Muscle of leg (tissue), 11 donors: ENCODE data around the gene CPT1B. TPM values are rescaled to one million over a fixed set of nuclear protein-coding genes. Genes with fewer than 3 reads are reported as not detected.
"Not testable (repeated sequence)": the region's sequence is repeated elsewhere in the genome, so short reads cannot be mapped to it uniquely, and the experiment has no call there.

Source experiments
- DNase-seq: peaks from one replicate; pipeline ENCODE4 v3.0.0; 2013
- H3K27ac ChIP-seq: one replicate; pipeline ENCODE4 v1.5.1; 2013; ENCODE audit warnings: mild to moderate bottlenecking, low read length, control low read depth
- H3K27me3 ChIP-seq: one replicate; pipeline ENCODE4 v1.6.1; 2013; ENCODE audit warnings: low read length; ENCODE audit not compliant: control insufficient read depth, insufficient read depth
- H3K36me3 ChIP-seq: one replicate; pipeline ENCODE4 v1.6.1; 2013; ENCODE audit warnings: low read length; ENCODE audit not compliant: control insufficient read depth, insufficient read depth
- H3K4me1 ChIP-seq: one replicate; pipeline ENCODE4 v1.6.1; 2013; ENCODE audit warnings: low read length; ENCODE audit not compliant: control insufficient read depth, insufficient read depth
- H3K4me3 ChIP-seq: one replicate; pipeline ENCODE4 v1.5.1; 2013; ENCODE audit warnings: low read length, control low read depth
- H3K9me3 ChIP-seq: replicated peaks from 2 replicates; pipeline ENCODE4 v1.6.1; 2013; ENCODE audit warnings: low read depth, low read length; ENCODE audit not compliant: control insufficient read depth
- WGBS: methylation state at CpG from one replicate; pipeline ENCODE4 v1.1.5; 2013; ENCODE audit warnings: missing lambda C conversion rate; ENCODE audit not compliant: insufficient coverage; 5-methylcytosine and 5-hydroxymethylcytosine counted together
- polyA plus RNA-seq, 8 donors: library from polyadenylated mRNA; unstranded; fragments of 120-200 nt; gene quantifications; one replicate each; pipeline versions ENCODE4 v1.2.1 to v1.2.3, GENCODE V29; 2013; ENCODE audit warnings: inconsistent platforms in 1 of 8, low replicate concordance in 1 of 8; ENCODE audit not compliant: insufficient read length in 8 of 8, insufficient read depth in 1 of 8
- total RNA-seq: library from RNA; stranded (reverse); fragments of 120-200 nt; gene quantifications from one replicate; pipeline ENCODE4 v1.2.4, GENCODE V29; 2013

CPT1B gene
- total and polyA plus RNA-seq, 9 donors: 24.5 to 66.6 (median 43.0) TPM

DNA sequence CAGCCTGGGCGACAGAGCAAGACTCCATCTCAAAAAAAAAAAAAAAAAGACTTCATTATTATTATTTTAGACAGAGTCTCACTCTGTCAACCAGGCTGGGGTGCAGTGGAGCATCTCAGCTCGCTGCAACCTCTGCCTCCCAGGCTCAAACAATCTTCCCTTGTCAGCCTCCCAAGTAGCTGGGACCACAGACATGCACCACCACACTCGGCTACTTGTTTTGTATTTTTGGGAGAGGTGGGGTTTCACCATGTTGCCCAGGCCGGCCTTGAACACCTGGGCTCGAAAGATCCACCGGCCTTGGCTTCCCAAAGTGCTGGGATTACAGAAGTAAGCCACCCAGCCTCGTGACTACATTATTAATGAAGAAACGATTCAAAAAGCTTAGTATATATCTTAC, 43.1 kb downstream of the CPT1B start:
- Histone ChIP-seq H3K9me3 (no peaks in the 10 kb centered on the region), H3K36me3 (no peaks in the 10 kb centered on the region), H3K4me1 (peaks cover 25% of the 10 kb centered on the region), H3K27me3 (peaks cover 73% of the 10 kb centered on the region), H3K27ac (no peak overlapping the region), H3K4me3 (no peak overlapping the region)
- DNase-seq: no peak
- WGBS: no CpG with 5 or more reads among the region's 8 CpGs

DNA sequence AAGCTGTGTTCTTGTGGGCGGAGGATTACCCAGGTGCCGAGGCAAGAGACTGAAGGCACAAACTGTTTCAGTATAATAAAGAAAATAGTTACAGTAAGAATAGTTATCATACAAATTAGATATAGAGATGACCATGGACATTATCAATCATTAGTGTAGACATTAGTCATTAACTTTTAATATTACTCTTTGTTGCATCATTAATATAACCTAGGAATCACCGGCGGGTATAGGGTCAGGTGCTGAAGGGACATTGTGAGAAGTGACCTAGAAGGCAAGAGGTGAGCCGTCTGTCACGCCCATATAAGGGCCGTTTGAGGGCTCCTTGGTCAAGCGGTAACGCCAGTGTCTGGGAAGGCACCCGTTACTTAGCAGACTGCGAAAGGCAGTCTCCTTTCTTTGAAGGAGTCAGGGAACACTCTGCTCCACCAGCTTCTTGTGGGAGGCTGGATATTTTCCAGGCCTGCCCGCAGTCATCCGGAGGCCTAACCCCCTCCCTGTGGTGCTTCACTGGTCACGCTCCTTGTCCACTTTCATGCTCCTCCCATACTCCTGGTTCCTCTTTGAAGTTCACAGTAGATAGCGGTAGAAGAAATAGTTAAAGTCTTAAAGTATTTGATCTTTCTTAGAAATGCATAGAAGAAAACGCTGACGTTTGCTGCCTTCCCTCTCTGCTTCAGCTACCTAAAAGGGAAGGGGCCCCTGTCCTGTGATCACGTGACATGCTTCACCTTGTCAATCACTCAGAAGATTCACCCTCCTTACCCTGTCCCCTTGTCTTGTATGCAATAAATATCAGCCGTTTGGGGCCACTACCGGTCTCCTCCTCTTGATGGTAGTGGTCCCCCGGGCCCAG, 44.1 kb downstream of the CPT1B start:
- H3K27me3 ChIP-seq: peaks cover 76% of the 10 kb centered on the region
- H3K4me1 ChIP-seq: peaks cover 32% of the 10 kb centered on the region
- H3K9me3 ChIP-seq, H3K36me3 ChIP-seq, H3K4me3 ChIP-seq, DNase-seq: not testable (repeated sequence)
- H3K27ac ChIP-seq: peak overlapping the region; percentile 7
- 47% methylated on average over 7 of the region's 21 CpGs for WGBS

DNA sequence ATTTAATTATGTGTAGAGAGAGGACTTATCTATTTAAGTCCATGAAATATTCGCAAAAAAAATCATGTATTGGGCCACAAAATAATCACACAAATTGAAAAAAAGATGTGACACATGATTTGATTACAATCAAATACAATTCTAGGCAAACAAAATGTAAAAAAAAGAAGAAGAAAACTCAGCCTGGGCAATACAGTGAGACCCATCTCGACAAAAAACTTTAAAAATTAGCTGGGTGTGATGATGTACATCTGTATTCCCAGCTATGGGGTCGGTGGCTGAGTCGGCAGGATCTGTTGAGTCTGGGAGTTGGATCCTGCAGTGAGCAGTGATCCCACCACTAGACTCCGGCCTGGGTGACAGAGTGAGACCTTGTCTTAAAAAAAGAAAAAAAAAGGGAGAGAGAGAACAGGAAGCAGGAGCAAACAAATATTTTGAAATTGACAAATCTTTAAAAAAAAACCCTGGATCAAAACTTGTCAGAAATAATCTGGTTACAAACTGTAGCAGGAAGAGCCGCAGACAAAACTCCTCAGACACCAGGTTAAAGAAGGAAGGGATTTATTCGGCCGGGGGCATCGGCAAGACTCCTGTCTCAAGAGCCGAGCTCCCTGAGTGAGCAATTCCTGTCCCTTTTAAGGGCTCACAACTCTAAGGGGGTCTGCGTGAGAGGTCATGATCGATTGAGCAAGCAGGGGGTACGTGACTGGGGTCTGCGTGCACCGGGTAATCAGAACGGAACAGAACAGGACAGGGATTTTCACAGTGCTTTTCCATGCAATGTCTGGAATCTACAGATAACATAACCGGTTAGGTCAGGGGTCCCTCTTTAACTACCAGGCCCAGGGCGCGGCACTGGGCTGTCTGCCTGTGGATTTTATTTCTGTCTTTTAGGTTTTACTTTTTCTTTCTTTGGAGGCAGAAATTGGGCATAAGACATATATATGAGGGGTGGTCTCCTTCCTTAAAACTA, 45.1 kb downstream of the CPT1B start:
- DNase-seq: no peak
- Histone ChIP-seq H3K4me1 (peaks cover 34% of the 10 kb centered on the region), H3K27ac (no peak overlapping the region), H3K4me3 (no peak overlapping the region), H3K36me3 (no peaks in the 10 kb centered on the region), H3K27me3 (peaks cover 80% of the 10 kb centered on the region), H3K9me3 (no peaks in the 10 kb centered on the region)
- 79% methylated on average over 11 of the region's 19 CpGs for WGBS

DNA sequence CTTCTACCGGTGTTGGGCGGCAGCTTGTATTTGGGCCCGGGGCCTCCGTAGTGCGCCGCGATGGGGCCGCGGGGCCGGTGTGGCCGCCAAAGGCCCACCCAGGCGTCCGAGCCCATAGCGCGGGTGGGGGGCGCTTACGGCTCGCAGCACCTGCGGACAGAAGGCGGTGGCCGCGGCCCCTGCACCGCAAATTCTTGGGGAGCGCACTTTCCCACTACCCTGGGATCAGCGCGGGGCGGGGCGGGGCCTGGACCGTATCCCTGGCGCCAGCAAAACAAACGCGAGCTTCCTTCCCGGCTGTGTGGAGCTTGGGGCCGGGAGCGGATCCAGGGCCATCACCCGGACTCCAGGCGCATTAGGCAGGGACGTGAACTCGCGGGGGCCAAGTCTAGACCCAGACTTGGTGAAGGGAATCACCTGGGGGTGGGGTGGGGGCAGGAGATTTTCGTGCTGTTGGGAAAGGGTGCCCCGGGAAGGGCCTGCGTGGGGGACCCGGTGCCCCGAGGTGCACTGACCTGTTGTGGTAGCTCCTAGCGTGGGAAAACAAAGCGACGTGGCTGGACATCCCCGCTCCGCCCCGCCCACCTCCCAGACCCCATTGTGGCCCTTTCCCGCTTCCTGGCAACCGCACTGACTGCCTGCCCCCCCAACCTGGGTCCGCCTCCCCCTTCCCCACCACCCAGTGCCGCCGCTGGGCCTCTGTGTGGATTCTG, 46.1 kb downstream of the CPT1B start:
- H3K4me3 ChIP-seq: peak overlapping the region; percentile 47
- peaks cover 73% of the 10 kb centered on the region for H3K27me3 ChIP-seq
- peak; percentile 83 for DNase-seq
- WGBS: under 1% methylated on average over 44 of the region's 56 CpGs
- H3K36me3 ChIP-seq: no peaks in the 10 kb centered on the region
- H3K9me3 ChIP-seq: no peaks in the 10 kb centered on the region
- H3K4me1 ChIP-seq: peaks cover 35% of the 10 kb centered on the region
- H3K27ac ChIP-seq: peak overlapping the region; percentile 79

DNA sequence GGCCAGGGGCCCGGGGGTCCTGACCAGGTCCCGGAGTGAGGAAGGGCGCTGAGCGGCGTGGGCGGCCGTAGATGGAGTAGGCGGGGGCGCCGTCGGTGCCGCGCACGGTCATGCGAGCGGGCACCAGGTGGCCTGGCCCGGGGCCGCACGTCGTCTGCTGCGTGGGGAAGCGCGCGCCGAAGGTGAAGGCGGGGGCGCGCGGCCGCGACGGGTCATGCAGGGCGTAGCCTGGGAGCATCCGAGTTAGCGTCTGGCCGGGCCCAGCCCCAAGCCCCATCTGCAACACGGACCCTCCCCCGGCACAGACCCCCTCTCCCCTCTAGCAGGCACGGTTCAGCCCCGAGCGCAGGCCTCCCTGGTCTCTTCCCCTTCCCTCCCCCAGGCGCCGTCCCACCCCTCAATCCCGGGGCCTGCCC, 46.7 kb downstream of the CPT1B start:
- under 1% methylated on average over 40 of the region's 44 CpGs for WGBS
- Histone ChIP-seq H3K27ac (peak overlapping the region; percentile 79), H3K9me3 (no peaks in the 10 kb centered on the region), H3K36me3 (no peaks in the 10 kb centered on the region), H3K4me3 (peak overlapping the region; percentile 47), H3K27me3 (peaks cover 70% of the 10 kb centered on the region), H3K4me1 (peaks cover 39% of the 10 kb centered on the region)
- peak; percentile 47 for DNase-seq

DNA sequence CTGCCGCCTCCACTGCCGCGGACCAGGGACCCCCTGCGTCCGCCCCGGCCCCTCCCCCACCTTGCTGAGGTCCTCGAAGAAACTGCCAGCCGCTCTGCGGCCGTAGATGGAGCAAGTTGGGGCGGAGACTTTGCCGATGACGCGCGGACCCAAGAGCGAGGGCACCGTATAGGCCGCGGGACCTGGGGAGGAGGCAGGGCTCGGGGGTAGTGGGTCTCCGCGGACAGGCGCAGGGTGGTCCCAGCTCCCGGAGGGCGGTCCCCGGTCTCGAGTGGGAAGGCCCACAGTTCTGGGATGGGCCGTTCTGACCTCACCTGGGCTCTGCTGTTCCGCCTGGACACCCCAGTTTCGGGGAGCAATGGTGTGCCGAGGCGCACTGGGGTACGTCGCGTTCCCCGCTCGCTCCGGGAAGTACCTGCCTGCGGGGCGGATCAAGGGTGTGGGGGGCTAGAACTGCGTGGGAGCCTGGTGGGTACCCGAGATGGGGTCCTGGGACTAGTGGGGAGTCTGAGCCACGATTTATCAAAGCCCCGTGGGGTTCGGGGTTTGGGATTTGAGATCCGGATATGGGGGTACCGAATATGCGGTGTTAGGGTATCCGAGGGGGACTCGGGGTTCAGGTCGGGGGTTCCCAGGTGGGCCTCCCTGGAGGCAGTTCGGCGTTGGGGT, 47.2 kb downstream of the CPT1B start:
- Histone ChIP-seq H3K36me3 (no peaks in the 10 kb centered on the region), H3K27ac (peak overlapping the region; percentile 79), H3K9me3 (no peaks in the 10 kb centered on the region), H3K27me3 (peaks cover 70% of the 10 kb centered on the region), H3K4me1 (peaks cover 41% of the 10 kb centered on the region), H3K4me3 (peak overlapping the region; percentile 47)
- peak; percentile 85 for DNase-seq
- WGBS: 6% methylated on average over 53 of the region's 53 CpGs

DNA sequence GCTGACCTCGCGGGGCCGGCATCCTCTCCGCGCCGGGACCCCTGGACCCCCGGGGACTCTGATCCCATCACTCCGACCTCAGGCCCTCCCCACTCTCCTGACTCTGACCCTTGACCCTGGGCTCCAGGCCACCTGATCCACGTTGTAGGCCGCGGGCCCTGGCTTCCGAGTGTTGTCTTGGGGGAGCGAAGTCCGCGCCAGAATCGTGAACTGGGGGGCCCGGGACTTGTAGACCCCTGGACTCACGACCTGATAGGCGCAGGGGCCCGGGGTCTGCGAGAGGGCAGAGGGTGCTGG, 47.7 kb downstream of the CPT1B start:
- H3K9me3 ChIP-seq: no peaks in the 10 kb centered on the region
- H3K27ac ChIP-seq: peak overlapping the region; percentile 60
- H3K36me3 ChIP-seq: no peaks in the 10 kb centered on the region
- WGBS: 2% methylated on average over 21 of the region's 21 CpGs
- peak overlapping the region; percentile 47 for H3K4me3 ChIP-seq
- H3K4me1 ChIP-seq: peaks cover 41% of the 10 kb centered on the region
- peaks cover 70% of the 10 kb centered on the region for H3K27me3 ChIP-seq
- DNase-seq: no peak

DNA sequence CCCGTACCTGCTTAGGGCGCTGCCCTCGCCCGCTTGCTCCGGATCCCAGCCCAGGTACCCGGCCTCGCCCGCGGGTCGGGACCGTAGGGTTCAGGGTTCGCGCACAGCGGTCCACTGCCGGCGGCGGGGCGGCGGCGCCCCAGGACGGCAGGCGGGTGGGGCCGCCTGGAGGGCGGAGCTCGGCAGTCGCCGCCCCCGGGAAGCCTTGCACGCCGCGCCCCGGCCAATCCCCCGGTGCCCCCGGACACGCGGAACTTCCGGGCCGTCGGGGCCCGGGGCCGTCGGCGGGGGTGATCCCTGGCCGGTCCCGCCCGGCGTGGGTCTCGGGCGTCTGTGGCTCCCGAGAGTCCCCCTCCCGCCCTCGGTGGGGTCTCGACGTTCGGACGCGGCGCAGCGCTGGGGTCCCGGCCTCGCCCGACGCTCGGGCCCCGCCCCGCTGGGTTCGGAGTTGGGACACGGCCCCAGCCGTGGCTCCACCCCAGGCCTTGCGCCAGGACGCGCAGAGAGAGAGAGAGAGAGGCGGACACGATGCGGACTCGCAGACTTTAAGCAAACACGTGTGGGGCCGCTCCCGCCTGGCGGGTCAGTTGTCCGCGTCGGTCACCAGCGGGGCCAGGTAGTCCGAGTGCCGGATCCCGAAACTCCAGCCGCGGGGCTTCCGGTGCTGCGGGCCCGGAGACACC, 48.2 kb downstream of the CPT1B start, which contains the start of gene TYMP:
TSS of gene TYMP (minus strand) at position 116 of the 683 bp plus-strand sequence. CDS start 303 bp downstream, outside the sequence.
- Histone ChIP-seq H3K9me3 (no peaks in the 10 kb centered on the region), H3K27ac (peak within 1 kb of the TSS; percentile 67), H3K27me3 (peaks cover 65% of the 10 kb centered on the region), H3K36me3 (no peaks in the 10 kb centered on the region), H3K4me3 (peak within 1 kb of the TSS; percentile 47), H3K4me1 (peaks cover 41% of the 10 kb centered on the region)
- DNase-seq: peak; percentile 86
- under 1% methylated on average over 92 of the region's 92 CpGs for WGBS

DNA sequence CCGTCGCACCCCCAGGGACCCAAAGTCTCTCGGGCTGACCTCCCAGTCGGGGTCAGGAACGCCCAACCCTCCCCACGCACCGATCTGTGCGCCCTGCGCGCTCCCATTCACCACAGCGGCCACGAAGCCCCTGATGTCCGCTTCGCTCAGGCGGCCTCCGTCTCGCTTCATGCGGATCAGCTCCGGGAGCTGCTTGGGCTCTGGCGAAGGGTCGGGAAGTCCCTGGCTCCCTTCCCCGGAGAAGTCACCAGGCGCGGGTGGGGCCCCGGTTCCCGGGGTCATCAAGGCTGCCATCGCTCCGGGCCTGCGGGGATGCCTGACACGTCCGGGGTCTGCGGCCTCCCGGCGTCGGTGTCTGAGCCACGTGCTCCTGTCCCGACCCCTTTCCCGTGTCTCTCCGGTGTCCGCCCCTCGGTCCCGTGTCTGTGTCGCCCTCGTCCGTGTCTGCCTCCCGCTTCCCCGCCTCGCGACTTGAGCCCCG, 48.8 kb downstream of the CPT1B start:
- H3K4me1 ChIP-seq: peaks cover 47% of the 10 kb centered on the region
- 7% methylated on average over 50 of the region's 50 CpGs for WGBS
- peak overlapping the region; percentile 67 for H3K27ac ChIP-seq
- H3K36me3 ChIP-seq: no peaks in the 10 kb centered on the region
- peak overlapping the region; percentile 36 for H3K4me3 ChIP-seq
- H3K9me3 ChIP-seq: no peaks in the 10 kb centered on the region
- DNase-seq: peak; percentile 55
- peaks cover 61% of the 10 kb centered on the region for H3K27me3 ChIP-seq
